Measurements from ENCODE around the gene CALHM1.
"Not testable (repeated sequence)": the region's sequence is repeated elsewhere in the genome, so short reads cannot be mapped to it uniquely, and the experiment has no call there.

Gene CALHM1, protein sequence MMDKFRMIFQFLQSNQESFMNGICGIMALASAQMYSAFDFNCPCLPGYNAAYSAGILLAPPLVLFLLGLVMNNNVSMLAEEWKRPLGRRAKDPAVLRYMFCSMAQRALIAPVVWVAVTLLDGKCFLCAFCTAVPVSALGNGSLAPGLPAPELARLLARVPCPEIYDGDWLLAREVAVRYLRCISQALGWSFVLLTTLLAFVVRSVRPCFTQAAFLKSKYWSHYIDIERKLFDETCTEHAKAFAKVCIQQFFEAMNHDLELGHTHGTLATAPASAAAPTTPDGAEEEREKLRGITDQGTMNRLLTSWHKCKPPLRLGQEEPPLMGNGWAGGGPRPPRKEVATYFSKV

DNA sequence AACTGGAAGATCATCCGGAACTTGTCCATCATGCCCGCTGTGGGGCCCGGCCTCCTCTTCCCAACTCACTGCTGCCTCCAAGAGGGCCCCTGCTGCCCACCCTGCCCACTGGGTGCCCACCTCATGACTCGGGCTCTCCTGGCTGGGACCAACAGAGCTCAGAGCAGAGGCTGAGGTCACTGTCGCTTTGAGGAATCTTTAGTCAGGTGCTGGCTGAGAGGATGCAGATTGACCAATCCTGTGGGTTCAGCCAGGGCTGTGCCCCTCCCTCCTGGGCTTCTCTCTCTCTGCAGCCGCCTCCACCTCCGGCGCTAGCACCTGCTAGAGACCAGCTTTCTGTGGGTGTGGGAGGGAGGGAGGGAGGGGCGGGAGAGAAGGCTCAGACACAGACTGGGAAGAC lies at the start of gene CALHM1:
Gene CALHM1, minus strand, starts transcription at position 181 of the 400 bp plus-strand sequence. Its CDS starts 149 bp downstream, at position 32.
- no peak for DNase-seq

DNA sequence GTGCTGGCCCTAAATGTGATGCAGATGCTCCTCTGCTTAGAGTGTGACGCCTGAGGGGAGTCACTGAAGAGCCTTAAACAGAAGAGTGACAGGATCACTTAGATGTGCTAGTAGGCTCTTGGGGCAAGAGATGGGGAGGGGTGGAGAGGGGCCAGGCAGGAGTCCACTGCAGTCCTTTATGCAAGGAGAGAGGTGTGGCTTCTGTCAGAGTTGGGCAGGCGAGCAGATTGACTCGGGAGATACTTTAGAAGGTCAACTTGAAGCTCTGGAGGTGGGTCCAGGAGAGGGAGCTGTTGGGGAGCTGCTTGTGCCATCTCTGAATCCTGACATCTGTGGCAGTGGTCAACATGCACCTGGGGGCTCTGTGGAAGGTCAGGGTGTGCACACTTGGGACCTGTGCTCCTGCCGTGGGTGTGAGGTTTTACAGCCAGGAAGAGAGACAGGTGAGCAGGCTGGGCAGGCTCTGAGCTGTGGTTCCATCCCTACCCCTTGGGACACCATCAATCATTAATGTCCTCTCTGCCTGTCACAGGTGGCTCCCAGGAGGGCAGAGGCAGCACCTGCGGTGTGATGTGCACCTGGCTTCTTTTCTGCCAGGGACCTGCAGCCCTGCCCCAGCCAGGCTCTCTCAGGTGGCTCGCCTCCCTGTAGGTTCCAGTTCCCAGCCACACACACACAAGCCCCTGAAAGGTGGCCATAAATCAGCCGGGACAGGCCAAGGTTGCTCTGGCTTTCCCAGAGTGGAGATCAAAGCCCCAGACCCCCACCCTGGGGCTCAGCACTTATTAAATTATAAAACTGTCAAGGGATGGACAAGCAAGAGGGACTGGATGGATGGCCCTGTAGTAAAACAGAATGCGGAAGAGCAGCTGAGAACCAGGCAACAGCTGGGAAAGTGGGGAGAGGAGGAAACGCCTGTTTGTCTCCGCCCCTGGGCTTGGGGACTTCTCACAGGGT lies 48.8 kb upstream of the CALHM1 start:
- DNase-seq, result peak; percentile 95

DNA sequence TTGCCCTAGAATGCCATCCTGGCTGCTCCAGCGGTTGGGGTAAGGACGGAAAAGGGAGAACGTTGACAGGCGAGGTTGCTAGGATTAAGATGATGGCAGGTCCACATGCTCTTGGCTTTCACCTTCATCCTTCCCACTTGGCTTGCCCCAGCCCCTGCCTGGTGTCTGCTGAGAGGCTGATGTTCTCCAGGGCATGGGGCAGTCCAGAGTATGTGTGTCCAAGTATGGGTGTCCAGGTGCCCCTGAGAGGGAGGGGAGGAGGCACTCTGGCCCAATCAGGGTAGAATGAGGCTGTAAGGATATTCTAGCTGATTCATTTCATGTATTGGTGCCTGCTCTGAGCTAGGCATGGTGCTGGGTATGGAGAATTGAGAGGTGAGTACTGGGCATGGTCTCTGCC lies 47.4 kb upstream of the CALHM1 start:
- no peak for DNase-seq

DNA sequence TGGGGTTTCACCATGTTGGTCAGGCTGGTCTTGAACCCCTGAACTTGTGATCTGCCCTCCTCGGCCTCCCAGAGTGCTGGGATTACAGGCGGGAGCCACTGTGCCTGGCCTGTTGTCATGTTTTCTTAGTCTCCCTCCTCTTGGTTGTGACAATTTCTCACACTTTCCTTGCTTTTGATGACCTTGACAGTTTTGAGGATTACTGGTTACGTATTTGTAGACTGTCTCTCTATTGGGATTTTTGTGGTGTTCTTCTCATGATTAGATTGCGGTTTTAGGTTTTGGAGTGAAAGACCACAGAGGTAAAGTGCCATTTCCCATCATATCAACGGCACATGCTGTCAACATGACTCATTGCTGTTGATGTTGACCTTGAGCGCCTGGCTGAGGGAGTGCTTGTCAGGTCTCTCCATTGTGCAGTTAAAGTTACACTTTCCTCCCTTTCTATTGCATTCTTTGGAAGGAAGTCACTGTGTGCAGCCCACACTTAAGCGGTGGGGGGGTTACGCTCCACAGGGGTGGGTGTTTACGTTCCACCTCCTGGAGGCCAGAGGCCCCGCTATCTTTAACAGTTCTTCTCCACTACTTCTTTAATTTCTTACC lies 45.6 kb upstream of the CALHM1 start:
- no peak for DNase-seq

DNA sequence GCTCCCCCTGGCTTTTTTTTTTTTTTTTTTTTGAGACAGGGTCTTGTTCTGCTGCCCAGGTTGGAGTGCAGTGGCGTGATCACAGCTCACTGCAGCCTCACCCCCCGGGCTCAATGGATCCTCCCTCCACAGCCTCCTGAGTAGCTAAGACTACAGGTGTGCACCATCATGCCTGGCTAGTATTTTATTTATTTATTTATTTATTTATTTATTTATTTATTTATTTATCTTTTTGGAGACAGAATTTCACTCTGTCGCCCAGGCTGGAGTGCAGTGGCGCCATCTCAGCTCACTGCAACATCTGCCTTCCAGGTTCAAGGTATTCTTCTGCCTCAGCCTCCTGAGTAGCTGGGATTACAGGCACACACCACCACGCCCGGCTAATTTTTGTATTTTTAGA lies 45.1 kb upstream of the CALHM1 start:
- not testable (repeated sequence) for DNase-seq

DNA sequence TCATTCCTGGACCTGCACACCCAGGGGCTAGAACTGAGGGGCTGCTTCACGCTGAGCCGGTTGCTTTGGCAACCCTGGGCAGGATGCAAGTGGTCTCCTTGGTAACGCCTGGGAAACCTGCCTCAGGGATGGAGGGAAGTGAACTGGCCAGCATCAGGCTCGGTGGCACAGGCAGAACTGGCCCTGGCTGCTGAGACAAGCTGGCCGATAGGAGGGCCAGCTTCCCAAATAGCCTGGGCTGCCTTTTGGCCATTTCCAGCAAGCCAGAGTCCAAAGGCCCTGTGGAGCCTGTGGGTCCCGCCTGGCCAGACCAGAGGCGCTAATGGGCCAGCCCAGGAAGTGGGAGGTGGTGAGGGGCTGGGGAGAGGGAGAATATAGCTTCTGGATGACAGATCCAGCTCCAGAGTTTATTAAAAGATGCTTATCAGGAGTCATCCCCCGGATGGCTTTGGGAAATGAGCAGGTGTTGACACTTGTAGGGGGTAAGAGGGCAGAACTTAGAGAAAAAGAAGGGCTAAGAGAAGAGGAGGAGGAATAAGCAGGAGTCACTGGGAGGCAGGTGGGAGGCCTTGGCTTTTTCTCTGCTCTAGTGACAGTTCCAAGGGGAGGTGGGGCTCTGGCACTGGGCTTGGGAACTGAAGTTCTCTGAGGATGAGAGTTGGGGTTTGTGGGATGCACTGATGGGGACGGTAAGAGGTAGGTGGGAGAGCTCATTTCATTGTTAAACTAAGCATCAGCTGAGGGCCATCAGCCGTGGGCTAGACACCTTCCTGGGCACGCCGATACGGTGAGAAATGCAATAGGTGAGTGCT lies 44.4 kb upstream of the CALHM1 start:
- DNase-seq, result no peak

DNA sequence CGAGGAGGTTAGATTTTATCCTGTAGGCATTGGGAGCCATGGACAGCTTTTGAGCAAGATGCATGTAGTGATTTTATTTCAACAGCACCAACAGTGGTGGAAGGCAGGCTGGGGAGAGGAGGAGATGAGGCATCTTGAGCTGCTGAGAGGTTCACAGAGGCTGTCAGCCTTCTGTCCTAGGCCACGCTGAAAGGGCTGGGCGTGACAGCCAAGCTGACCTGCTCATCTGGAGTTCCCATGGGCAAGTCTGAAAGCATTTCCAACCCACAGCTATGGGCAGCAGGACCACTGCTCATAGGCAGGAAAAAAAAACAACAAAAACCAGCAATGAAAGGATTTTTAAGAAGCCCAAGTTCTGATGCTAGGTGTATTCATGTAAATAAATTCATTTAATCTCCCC lies 42.5 kb upstream of the CALHM1 start:
- DNase-seq, result no peak

DNA sequence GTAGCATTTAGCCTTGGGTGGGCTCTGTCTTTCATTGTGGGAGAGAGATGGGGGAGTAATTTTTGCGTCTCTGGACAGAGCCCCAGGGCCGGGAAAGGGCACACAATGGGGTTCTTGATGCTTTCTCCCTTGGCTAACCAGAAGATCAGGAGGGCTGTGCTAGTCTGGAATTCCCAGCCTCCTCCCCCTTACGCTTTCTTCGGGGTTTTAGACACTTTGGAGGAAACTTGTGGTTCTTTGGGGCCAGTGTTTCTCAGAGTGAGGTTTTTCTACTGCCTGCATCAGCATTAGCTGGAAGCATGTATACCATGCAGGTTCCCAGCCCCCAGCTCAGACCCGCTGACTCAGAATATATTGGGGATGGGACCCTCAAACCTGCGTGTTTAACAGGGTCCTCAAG lies 41.8 kb upstream of the CALHM1 start:
- DNase-seq, result no peak

DNA sequence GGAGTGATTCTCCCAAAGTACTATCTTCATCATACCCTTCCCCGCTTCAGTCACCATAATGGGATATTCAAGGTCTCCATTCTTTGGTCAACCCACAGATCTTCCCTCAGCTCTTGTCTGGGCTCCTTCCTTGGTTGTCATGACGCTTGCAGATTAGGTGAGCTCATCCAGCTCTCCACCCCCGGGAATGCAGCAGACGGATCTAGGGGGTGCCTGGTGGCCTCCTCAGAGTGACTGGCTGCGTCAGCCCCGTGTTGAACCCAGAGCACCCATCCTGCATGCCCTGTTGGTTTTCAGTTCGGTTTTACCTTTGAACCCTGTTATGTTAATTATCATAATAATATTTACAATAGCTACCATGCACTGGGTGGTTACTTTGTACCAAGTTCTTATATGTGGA lies 41.2 kb upstream of the CALHM1 start:
- no peak for DNase-seq

DNA sequence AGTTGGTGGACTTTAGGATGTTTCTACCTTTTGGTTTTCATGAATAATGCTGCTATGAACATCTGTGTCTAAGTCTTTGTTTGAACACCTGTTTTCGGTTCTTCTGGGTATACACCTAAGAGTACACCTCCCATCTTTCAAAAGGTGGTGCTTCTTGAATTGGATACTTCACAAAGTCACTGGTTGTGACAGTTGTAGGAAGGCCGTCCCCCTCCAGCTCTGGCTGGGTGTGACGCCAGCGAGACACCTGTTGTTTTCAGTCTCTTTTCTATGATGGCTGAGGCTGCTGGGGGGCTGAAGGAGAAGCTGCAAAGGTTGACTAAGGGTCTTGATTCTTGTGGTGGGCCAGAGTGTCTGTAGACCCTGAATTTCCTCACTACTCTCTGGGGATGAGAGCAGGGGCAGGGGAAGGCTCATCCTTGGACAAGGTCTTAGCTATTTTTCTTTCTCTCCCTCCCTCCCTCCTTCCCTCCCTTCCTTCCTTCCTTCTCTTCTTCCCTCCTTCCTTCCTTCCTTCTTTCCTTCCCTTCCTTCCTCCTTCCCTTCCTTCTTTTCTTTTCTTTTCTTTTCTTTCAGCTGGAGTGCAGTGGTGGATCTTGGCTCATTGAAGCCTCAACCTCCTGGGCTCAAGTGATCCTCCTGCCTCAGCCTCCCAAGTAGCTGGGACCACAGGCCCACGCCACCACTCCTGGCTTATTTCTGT lies 40.4 kb upstream of the CALHM1 start:
- no peak for DNase-seq

DNA sequence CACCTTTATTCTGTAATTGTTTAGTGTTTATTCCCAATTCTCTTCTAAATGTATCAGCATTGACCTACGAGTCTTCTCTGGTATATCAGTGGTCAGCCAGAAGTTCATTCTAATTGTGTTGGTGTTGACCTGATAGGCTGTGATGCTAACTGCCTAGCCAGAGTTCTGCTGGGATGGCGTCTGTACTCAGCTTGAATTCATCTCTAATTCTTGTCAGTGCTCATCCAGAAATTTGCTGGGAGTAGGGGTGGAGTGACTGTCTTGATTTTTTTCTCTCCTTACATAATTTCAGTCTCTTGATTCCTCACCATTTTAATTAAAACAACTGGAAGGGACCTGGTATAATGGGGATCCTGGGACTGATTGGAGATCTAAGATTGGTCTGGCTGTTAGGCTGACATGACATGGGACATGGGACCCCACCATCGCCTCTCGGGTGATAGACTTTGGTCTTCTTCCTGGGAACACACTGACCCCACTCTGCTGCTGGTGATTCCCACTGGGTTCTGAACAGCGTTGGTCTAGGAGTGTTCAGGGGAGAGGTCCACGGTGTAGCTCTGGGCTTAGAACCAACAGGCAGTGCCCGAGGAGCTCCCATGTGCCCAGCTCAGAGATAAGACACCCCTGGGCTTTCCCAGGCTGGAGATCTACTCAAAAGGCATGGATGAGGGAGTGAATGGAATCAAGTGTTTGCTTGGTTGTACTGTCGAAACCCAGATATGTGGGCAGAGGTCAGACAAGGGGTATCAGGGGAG lies 38.6 kb upstream of the CALHM1 start:
- no peak for DNase-seq

DNA sequence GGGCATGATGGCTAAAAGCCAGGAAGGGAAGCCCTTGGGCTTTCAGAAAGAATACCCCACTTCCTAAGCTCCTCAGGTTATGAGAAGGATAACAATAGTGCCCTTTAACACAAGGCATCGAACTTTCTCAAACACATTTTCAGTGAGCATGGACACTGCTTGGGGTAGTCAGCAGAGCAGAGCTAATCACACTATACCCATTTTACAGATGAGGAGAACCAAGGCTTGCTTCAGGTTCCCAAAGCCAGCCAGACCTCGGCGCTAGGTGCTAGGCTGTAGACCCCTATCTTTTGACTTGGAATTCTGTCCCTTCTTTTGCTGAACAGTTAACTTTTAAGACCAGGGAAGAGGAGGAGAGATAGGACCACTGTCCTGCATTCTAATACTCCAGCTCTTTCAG lies 36.6 kb upstream of the CALHM1 start:
- DNase-seq, result no peak

DNA sequence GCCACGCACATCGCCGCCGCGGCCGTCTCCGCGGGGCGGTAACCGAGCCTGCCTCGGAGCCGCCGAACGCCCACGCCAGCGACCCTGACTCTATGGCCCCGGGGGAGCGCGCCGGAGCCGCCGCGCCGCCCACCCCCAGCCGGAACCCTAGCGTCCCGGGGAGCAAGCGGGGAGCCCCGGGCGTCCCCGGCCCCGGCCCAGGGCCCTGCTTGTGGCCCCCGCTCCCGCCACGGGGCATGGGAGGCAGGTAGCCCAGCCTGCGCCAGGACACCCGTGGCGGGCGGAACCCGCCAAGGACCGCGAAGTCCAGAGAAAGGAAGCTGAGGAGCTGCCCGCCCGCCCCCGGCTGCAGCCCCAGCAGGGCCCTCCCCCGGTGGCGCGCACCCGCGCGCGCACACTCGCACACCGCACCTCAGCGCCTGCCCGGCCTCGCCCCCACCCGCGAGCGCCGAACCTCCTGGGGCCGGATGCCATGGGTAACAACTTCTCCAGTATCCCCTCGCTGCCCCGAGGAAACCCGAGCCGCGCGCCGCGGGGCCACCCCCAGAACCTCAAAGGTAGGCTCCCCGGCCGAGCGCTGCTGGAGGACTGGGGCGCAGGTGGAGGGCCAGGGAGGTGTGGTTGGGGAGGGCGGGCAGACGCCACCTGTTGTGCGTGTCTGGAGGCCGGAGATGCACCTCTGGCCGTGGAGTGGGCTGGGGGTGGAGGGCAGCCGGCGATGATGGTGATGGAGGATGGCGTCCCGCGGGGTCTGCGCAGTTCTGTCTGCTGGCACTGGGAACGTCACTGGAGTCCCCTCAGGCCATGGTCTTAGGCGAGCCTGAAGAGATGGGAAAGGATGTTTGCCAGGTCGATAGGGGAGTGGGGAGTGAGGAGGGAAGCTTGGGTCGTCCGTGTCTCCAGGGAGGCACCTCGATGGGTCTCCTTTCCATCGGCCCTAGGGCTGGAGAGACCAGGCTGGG lies 35.5 kb upstream of the CALHM1 start:
- DNase-seq, result no peak

DNA sequence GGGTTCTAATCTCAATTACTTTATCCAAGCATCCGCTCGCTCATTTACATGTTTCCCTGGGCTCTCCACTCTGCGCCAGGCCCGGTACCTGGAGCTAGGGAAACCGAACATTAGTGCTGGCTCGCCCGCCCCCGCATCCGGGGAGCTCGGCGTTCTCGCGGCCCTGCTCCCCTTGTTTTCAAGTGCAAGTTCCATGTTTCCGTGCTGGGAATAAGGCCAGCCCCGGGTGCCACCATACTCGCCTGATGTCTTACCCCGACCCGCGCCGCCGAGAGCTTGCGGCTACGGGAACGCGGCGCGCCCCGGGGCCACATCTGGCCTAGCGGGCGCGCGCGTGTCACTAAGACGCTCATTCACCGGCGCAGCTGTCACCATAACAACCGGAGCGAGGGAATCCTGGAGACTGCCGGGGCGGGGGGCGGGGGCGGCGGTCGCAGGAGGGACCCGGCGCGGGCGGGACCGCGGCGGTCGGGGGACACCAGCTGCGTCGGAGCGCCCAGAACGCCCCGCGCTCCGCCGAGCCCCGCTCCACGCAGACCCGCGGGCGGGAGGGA lies 34.7 kb upstream of the CALHM1 start, which contains the start of gene NEURL1:
Gene NEURL1, plus strand, starts transcription at position 344 of the 554 bp plus-strand sequence. CDS start 683 bp downstream, outside the sequence.
- no peak for DNase-seq

DNA sequence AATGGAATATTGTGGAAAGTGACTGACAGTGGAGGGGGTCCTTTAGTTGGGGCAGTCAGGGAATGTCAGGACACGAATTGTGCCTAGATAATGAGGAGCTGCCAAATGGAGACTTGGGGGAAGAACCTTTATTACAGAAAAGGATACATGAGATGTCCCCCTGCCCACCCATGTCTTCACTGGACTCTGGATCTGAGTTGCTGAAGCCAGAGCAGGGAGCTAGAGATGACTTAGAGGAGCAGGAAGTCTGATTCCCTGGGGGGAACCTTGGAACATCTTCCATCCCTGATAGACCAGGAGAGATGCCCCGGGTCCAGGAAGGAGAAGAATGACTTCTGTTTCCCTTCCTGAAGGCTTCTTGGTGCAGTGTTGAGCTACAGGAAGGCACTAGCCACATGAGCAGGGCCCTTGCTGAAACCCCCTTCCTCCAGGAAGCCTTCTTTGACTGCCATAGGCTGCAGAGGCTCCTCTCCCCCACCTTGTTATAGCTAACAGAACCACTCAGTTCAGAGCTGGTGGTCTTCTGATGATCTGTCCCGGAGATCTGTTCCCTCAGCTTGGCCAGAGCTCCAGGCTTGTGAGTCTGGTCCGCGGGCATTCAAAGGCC lies 34.1 kb upstream of the CALHM1 start:
- DNase-seq, result no peak

DNA sequence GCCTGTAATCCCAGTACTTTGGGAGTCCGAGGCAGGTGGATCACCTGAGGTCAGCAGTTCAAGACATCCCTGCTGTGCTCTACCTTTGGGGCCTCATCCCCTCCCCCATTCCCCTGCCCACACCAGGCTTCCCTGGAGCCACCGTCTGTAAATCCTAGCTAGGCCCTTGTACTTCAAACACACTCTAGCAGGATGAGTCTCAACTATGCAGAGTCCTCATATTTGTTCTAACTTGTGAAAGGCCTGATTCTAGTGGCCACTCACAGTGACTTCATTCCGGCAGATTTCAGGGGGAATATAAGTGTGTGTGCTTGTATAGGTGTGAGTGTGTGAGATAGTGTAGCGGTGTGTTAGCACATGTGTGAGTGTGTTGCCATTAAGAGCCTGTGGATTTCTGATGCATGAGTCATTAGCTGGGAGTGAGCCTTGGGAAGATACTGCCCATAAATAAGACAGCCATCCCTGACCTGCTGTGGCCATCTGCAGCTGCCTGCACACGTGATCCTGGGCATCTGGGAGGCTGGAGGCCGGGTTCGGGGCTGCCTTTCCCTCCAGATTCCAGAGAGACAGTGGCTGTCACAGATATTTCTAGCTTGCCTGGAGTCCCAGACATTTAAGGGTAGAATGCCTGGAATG lies 33.1 kb upstream of the CALHM1 start:
- DNase-seq, result no peak

DNA sequence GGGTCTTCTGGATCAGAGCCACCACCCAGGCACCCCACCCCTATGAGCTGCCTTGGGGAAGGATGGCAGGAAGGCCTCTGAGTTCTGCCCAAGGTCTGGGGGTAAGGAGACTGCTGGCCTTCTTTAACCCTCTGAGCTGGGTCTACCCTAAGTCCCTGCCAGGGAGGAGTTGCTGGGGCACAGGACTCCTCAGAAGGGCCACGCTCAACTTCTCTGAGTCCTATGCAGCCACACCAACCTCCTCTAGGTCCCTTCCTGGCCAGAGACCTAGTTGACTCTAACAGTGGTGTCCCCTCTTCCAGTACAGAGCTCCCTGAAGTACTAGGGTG lies 32.2 kb upstream of the CALHM1 start:
- no peak for DNase-seq

DNA sequence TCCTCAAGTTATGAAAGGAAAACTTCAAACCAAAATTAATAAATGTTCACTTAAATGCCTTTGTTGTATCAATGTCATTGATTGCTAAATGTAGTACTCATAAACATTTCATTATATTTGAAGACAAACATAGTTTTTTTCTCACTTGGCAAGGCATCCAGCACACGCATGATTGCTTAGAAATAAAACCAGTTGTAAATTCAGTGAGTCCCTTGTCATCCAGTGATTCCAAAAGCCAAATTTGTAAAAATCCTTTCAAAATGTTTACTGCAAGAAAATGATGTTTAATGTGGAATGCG lies 28.7 kb upstream of the CALHM1 start:
- no peak for DNase-seq
